ENCODE results near the gene DBH.

DNA sequence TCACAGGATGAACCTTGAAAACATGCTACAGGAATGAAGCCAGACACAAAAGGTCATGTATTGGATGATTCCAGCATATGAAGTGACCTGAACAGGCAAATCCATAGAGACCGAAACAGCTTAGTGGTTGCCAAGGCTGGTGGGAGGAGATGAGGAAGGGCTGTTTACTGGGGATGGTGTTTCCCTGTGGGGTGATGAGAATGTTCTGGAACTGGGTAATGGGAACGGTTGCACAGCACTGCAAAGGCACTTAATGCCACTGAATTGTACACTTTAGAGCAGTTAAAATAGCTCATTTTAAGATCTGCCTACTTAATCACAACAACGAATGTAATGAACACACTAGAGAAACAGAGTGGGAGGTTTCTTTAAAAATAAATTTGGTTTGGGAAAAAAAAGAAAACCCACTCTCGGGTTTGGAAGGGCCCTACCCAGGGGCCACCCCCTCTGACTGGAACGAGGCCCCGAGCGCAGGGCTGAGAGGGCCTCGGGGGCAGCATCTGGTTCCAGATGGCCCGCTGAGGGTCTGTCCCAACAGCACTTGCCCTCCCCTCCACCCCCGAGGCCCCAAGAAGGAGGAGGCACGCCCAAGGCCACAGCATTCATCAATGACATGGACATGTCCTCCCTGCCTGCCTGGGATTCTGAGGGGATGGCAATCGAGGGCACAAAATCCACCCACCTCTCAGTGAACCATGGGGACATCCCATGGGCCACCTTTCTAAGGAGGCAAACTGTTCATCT is 70.3 kb downstream of the DBH start:
- TF ChIP-seq, protein P1, sequence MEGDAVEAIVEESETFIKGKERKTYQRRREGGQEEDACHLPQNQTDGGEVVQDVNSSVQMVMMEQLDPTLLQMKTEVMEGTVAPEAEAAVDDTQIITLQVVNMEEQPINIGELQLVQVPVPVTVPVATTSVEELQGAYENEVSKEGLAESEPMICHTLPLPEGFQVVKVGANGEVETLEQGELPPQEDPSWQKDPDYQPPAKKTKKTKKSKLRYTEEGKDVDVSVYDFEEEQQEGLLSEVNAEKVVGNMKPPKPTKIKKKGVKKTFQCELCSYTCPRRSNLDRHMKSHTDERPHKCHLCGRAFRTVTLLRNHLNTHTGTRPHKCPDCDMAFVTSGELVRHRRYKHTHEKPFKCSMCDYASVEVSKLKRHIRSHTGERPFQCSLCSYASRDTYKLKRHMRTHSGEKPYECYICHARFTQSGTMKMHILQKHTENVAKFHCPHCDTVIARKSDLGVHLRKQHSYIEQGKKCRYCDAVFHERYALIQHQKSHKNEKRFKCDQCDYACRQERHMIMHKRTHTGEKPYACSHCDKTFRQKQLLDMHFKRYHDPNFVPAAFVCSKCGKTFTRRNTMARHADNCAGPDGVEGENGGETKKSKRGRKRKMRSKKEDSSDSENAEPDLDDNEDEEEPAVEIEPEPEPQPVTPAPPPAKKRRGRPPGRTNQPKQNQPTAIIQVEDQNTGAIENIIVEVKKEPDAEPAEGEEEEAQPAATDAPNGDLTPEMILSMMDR (conservative IDR thresholded peaks at IDR 0.05; ENCODE audit: low read length), result no peak
- no peak for TF ChIP-seq EZH2phosphoT487 (IDR thresholded peaks at IDR 0.05; ENCODE audit: borderline replicate concordance, low read depth, low read length)
